Stimulated activated CD4-positive, alpha-beta T cell treated with anti-CD3 and anti-CD28 coated beads, Interleukin-2, amount 100 ng/mL, for 24 hours (primary cell): ENCODE data around the gene TST.

Experiments used
- DNase-seq, 2 donors: peaks; one replicate each; pipeline ENCODE4 v3.0.0-alpha.2; 2020

Gene TST

DNA sequence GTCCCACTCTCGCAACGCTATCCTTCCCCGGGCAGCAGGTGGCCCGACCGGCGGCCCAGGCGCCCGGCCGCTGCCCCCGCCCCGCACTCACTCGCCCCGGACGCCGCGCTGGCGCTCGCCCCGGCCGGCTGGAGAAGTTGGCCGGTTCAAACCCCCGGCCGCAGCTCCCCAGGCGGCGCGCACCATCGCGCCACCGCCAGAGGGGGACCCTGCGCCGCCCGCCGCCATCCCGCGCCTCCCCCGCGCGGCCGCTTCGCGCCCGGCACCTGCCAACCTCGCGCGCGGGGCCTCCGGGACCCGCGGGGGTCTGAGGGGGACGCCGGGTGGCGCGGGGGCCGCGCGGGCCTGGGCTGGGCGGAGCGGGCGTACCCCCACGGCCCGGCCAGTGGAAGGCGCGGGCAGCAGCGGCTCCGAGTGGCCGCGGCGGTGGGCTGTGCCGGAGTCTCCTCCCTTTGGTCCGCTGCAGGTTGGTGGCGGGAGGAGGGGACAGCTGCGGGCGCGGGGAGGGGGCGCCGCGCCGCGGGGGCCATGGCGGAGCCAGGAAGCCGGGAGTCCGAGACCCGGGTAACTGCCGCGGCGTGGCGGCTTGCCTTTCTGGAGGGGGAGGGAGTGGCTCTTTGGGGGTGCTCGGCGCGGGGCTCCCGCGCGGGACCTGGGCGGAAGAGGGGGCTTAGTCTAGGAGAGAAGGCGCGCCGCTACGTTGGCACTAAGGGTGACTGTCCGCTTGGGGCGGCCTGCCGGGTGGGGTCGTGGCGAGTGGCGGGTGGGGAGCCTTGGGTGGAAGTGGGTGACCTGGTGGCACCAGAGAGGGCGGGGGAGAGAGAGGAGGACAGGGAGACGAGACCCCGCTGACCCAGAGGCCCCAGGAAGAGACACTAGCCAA, at the start of gene TST, which contains the start of gene MPST:
TSS of gene TST (minus strand) at position 139 of the 883 bp plus-strand sequence. CDS start 715 bp downstream, outside the sequence.
TSS of gene MPST (plus strand) at position 434 of the 883 bp plus-strand sequence. CDS start at position 529, 95 bp downstream.
- peak; percentile 33 to 55 for DNase-seq

DNA sequence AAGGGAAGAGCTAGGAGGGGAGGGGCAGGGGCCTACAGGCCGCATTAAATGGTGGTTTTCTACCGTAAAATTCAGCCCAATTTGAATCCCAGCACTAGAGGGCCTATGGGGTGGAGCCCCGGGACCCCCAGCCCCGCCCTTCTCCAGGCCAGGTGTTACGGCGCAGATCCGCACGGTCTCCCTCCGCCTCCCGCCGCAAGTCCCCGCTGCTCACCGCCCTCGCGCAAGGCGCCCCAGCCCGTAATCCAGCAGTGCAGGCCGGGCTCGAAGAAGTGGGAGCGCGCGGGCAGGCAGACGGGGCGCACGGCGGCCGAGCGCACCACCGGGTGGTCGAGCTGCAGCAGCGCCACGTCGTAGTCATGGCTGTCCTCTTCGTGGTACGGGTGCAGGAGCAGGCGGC, 49.6 kb upstream of the TST start:
- no peak for DNase-seq

DNA sequence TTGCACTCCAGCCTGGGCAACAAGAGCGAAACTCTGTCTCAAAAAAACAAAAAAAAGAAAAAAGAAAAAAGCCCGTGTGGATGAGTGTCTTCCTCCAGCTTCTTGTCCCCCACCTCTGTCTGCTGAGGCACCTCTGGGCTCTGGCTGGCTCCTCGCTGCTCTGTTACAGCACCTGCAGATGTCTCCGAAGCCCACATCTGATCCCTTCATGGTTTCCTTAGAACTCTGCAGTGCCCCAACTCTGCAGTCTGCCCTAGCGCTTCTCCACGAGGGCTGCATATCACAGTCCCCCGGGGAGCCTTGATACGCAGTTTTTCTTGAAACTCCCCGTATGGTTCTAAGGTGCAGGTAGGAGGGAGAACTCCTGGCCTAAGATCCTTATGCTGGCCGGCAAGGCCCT, 48.2 kb upstream of the TST start:
- DNase-seq = no peak

DNA sequence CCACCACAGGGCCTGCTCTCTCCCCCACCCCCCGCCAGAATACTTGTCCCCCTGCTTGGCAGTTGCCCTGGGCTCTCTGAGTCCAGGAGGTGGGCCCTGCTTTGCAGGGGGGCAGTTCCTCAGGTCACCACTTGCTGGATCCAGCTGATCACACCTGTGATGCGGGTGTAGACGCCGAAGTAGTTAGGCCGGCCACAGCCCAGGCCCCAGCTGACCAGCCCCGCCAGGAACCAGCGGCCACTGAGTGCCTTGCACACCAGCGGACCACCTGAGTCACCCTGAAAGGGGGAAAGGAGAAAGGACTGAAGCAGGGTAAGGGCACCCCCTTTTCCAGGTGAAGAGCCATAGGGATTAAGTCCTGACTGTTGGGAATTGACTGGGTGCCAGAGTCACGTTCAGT, 46.7 kb upstream of the TST start:
- no peak for DNase-seq

DNA sequence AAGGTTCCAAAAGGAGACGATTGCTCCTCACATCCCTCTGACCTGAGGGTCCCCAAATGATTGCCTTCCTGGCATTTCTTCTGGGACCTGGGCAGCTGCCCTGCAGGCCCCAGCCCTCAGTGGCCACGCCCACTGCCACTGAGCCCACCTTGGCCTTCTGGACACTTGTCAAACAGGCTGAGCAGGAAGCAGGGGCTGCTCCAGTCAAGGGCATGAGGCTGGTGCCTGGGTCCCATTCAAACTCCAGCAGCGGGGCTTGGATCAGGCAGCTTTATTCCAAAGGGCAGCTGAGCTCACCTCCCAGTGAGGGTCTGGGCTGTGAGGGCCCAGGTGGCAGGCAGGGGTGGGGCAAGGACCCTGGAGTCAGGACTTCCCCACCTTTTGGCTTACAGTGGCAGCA, 45.9 kb upstream of the TST start:
- no peak for DNase-seq

DNA sequence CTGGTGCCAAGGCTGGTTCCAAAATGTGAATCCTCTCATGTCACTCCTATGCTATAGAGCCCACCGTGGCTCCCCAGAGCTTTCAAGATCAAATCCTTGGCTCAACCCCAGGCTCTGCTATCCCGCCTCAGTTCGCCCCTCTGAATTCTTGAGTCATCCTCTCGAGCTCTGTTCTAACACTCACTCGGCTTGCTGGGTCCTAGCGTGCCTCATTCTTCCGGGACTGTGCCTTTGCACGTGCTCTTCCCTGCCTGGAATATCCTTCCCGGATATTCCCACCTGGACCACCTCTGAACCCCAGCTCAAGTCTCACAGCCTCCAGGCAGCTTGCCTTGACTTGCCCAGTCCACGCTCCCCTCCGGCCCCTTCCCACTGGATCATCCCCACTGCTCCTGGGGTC, 45.3 kb upstream of the TST start:
- no peak for DNase-seq

DNA sequence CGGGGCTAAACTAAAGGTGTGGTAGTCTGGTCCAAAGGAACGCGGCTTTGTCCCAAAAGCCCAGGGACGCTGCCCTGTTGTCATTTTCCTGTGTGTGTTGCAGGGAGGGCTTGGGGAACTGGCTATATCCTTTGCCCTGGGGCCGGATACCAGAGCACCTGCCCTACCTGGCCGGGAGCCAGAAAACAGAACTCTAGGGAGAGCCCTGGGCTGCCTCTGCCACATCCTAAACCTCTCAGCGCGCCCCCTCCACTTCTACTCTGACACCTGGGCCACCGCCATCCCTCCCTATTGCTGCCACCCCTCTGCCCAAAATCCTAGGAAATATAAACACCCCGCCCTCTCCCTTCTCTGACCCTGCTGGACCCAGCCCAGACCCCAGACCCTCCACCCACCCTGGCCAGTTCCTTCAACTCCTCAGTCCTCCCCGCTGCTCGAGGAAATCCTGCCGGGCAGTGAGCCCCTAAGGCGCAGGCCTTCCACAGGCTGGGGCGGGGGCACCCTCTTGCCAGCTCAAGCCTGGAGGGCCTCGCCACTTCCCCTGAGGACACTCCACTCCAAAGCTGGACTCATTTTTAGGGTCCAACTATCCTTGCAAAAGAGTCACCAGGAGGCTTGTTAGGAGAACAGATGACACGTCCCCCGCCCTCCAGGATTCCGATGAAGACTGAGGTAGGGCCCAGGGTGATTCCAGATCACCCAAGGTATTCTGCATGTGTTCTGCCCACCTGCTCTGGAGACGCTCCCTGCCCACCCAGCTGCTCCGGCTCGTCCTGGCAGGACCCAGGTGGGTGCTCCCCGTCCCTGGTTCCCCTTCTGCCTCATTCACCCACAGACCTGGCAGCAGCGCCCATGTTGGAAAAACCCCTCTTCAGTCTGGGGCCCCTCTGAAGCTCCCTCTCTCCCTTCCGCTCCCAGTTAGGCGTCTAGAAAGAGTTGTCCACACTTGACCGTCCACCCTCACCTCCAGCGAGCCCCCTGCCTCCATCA, 44.5 kb upstream of the TST start:
- DNase-seq = no peak

DNA sequence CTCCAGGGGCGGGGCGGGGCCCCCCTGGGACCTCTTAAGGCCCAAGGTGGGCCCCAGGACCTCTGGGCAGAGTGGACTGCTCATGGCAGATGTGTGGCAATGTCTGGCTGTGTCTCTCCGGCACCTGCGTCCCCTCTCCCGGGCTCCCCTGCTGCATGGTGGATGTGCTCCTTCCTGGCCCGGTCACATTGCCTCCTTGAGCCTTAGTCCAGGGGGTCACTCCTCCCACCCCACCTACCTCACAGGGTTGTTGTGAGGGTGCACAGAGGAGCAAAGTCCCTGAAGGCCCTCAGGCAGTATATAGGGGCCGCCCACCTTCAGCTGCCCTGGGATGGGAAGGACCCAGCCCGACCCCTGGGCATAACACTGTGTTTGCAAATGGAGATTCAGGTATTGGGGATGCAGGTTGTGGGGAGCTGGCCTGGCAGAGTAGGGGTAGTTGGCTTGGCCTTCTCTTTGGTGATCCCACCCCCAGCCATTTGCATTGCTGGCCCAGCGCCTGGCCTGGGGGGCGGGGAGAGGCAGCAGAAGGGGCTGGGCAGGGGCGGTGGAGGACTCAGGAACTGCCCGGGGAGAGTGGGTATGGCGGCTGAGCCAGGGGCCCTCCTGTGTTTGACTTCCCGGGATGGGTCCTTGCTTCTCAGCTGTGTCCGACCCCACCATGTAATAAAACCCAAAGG, 43.6 kb upstream of the TST start:
- no peak for DNase-seq

DNA sequence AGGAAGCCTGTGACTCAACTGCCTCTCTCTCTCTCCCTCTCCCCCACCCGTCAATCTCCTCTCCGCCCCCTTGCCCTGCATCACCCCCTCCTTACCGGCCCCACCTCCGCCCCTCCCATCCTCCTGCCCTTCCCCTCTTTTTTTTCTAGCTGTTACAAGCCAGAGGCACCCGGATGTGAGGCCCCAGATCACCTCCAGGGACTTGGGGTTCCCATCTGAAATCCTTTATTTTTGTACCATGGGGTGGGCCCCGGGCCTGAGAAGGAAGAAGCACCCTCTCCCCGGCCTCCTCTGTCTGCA, 43.1 kb upstream of the TST start:
- no peak for DNase-seq

DNA sequence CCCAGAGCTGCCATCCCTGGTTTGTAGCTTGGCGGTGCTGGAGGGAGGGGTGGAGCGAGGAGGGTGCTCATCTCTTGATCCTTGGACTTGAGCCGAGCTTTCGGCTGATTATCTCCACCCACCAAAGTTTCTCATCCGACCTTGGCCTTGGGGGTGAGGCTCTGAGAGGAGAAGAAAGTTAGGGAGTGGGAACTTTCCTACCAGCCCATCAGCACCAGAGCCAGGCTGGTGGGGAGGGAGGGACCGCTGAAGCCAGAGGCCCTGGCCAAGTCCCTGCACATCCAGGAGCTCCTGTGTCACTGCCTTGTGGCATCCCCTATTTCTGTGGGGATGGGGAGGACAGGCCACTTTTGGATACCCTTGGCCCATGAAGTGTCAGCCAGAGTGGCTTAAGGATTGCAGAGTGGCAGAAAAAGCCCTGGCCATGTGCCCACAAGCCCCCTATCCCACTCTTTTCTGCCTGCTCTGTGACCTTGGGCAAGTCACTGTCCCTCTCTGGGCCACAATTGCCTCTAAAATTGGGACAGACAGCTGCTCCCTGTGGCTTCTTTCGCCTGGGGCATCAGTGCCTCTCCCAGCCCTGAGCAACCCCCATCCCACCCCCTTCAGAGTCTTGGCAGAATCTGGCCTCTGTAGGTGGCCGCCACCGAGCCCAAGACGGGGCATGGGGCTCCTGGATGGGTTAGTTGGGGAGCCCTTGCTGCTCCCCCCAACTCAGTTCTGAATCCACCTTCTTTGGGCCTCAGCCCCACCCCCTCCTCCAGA, 42.5 kb upstream of the TST start:
- no peak for DNase-seq

DNA sequence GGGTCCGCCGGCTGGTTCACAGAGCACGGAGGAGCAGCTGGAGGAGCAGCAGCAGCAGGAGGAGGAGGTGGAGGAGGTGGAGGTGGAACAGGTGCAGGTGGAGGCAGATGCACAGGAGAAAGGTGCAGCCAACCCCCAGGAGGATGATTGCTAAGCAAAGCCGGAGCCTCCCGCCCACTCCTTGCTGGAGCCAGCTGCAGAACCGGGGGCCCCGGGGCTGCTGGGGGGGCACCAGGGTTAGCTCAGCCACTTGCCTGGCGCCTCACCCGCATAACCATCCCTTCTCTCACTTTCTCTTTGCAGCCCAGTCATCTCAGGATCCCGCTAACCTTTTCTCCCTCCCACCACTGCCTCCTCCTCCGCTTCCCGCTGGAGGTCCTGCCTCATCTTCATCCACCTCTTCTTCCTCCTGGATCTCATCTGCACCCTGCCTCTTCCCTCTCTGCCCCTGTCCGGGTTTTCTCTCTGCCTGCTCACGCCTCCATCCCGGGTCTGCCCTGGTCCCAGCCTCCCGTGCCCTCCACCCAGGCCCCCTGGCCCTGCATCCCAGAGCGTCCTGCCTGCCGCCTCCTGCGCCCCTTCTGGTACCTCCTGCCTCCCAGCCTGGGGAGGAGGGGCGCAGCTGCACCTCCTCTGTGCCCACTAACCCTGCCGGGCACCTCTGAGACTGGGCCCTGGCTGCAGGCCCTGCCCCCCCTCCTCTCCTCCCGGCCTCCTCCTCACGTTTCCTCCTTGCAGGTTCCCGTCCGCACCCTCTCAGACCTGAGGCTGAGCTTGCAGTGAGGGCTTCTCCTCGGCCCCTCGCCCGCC, 41.8 kb upstream of the TST start:
- peak; percentile 63 to 70 for DNase-seq

DNA sequence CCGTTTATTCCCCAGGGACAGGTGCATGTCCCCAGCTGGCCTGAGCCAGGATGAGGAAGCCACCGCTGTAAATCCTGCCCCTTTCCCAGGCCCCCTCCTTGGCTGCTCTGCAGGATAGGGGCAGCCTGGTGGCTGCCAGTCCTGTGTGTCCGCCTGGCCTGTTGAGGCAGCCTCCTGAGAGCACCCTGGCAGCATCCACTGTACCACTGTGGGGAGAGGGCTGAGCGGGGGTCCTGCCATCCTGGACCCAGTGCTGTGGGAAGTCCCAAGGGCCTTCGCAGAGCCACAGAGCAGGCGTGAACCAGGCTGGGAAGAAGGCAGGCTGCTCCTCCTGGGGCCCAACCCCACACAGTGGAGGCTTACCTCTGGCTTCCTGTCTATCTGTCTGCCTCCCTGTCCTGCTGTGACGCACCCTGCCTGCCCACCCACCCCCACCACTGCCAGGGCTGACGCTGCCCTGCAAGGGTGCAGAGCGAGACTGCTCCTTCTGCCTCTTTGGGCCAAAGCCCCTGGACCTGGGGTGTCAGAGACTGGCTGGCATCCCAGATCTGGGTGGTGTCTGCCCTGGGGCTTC, 40.7 kb upstream of the TST start:
- DNase-seq = no peak

DNA sequence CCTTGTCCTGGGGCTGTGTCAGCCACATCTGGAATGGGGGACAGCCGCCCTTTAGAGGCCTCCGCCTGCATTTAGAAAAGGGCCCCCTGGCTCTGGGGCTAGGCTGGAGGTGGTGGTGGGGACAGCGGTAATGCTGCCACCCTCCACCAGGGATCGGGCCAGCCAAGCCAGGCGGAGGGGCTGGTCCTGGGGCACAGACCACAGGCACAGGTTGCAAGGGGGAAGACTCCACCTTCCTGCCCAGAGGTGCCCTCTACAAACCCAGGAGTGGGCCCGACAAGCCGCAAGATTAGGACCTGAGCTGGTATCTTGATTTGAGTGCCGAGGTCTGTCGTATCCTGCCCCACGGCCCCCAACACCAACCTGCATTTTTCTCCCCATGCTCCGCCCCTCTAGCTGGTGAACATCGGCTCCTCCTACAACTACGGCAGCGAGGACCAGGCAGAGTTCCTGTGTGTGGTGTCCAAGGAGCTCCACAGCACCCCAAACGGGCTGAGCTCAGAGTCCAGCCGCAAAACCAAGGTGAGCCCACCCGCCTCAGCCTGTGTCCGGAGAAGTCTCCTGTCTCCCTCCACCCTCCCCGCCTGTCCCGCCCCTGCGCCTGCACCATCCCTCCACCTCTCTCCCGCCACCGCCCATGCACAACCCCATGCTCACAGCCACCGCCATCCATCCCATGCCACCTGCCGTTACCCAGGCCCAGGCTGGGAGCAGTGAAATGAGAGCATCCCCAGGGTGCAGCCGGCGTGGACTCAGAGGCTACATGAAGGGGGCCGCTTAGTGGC, 39.9 kb upstream of the TST start:
- DNase-seq = no peak

DNA sequence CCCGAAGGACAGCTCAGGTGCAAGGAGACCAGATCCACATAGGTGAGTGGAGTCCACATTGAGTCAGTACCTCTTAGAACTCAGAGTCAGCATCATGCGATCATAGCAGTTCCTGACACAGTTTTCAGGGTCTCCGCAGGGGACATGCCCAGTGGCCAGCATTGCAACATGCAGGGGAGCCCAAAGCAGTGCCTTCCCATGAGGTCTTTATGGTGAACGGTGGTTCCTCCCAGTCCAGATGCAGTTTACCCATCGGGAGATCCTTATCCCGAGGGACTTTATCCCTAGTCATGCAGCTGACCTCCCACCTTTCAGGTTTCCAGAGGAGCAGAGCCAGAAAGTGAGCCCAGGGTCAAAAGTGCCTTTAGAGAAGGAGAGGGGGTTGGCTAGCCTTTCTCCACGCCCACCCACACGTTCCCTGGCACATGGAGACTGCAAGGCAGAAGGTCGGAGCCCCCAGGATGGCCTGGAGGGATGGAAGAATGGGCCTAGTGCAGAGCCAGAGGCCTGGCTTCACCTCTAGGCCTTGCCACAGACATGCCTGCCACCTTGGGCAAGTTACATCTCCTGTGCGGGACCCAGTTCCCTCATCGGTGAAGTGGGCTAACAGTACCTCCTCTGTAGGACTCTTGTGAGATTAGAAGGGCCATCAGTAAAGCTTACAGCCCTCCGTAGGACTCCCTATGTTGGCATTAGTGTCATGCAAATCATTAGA, 38.7 kb upstream of the TST start:
- no peak for DNase-seq

DNA sequence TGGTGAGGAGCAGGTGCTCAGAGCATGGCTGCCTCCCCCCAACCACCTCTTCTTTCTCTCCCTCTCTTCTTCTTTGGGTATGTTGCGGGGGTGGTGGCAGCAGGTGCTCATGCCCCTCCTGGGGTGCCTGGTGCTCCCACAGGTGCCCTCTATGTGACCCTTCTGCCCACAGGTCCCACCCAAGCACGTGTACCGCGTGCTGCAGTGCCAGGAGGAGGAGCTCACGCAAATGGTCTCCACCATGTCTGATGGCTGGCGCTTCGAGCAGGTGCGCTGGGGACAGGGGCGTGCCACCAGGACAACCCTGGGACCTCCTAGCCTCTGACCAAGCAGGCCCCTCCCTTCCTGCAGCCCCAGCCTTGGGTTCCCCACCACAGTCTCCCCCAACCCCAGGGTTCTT, 38.0 kb upstream of the TST start:
- no peak for DNase-seq

DNA sequence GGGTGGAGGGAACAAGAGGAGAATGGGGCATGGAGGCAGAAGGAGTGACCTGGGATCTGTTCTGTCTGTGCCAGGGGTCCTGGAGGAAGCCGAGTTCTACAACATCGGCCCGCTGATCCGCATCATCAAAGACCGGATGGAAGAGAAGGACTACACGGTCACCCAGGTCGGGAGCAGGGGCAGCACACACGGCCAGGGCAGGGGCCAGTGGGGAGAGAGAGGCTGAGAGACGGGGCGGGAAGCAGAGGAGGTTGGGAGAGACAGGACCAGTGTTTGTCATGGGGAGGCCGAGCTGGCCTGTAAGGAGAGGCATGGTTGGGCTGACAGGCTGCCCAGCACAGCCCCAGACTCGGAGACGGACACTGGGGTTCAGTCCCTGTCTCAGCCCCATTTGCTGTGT, 37.0 kb upstream of the TST start:
- DNase-seq = no peak

DNA sequence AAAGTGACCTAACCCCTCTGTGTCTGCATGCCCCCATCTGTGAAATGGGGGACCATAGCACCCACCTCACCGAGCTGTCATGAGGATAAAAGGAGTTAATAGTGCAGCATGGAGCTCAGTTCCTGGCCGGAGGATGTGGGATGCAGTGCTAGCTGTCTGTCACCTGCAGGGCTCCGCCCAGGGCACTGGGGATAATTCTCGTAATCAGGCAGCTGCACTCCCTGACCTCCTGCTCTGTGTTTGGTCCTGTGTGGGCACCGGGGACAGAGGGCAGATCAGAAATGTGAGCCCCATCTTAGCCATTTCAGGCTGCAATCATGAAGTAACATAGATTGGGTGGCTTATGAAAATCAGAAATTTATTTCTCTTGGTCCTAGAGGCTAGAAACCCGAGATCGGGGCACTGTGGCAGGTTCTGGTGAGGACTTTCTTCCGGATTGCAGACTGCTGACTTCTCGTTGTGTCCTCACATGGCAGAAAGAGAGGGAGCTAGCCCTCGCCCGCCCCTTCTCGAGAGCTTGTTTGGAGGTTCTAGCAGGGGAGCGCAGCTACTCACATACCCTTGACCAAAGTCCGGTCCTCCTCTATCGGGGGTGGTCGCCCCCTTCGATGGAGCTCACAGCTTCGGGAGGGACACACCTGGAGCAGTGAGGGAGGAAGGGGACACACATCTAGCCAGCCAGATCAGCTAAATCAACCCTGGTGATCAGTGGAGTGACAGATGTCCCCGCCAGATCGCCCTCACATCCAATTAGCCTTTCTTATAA, 35.5 kb upstream of the TST start:
- DNase-seq = no peak

DNA sequence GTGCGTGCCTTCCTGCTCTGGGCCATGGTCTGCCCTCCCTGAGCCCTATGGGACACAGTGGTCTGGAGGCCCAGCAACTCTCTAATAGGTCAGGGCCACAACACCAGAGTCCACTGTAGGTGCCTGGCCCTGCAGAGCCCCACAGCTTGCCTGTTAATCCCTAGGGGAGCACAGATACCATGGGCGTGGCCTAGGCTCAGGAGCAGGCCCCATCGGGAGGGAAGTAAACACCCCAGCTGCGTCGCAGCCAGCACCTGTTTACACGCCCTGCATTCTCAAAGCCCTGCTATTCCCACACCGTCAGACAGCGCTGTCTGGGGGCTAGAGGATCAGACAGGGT, 34.8 kb upstream of the TST start:
- no peak for DNase-seq
